HepG2 (cell line): ENCODE data around the gene MYO7A. TPM values are rescaled to one million over a fixed set of nuclear protein-coding genes. Genes with fewer than 3 reads are reported as not detected.

Experiments used
- ATAC-seq: fragments of 200-7000 bp; cut with Tn5 transposase; 3 replicates; pipeline ENCODE4 v1.9.1; 2020; ENCODE audit warnings: mild to moderate bottlenecking, moderate library complexity
- BruUV-seq: library from RNA; stranded (reverse); fragments of 400-500 nt; replicated peaks from 2 replicates; lab custom pipeline; 2021; lab: Mats Ljungman, UMichigan
- CTCF ChIA-PET: fragments of 300-600 bp; formaldehyde crosslinking; extraction: SDS; loops from one replicate; lab custom pipeline; 2021; ENCODE audit warnings: low total read pairs, inconsistent platforms, low intra/inter-chr PET ratio; lab: Yijun Ruan, JAX
- POLR2A ChIA-PET: fragments of 350-600 bp; sonication (Branson Sonifier 250); formaldehyde crosslinking; loops from one replicate; lab custom pipeline; 2020; ENCODE audit warnings: antibody characterized with exemption, inconsistent platforms; lab: Yijun Ruan, JAX
- DNase-seq: peaks from one replicate; pipeline ENCODE4 v3.0.0-alpha.2; 2015; ENCODE audit warnings: low spot score
- FAIRE-seq: peaks from 3 replicates; lab custom pipeline; 2011; peaks lifted over from hg19 to GRCh38; lab: Jason Lieb, UNC
- H2AFZ ChIP-seq: one replicate; pipeline ENCODE4 v1.6.1; 2011; ENCODE audit warnings: low read length, inconsistent platforms
- H3K27ac ChIP-seq: fragments of 300-600 bp; 3 replicates; pipeline ENCODE4 v1.8.0; 2011; ENCODE audit warnings: mixed run types, mild to moderate bottlenecking, mixed read lengths, low read length, inconsistent platforms; ENCODE audit not compliant: insufficient read depth; ENCODE audit errors: extremely low read length
- H3K27me3 ChIP-seq, 2 experiments: fragments of 200-600 bp in 1 of 2; 2 replicates in 1 of 2; 3 replicates in 1 of 2; pipeline versions ENCODE4 v1.6.0 to v1.8.0; 2011; ENCODE audit warnings: low read length in 2 of 2, mild to moderate bottlenecking in 2 of 2, moderate library complexity in 2 of 2, inconsistent platforms in 1 of 2; ENCODE audit not compliant: insufficient read depth in 2 of 2, control insufficient read depth in 1 of 2
- H3K36me3 ChIP-seq, 2 experiments: fragments of 200-600 bp in 1 of 2; replicated peaks in 1 of 2; 2 replicates in 1 of 2; 3 replicates in 1 of 2; pipeline versions ENCODE4 v1.5.1 to v1.8.0; 2011; ENCODE audit warnings: low read length in 2 of 2, inconsistent platforms in 1 of 2; ENCODE audit not compliant: insufficient read depth in 2 of 2, control insufficient read depth in 1 of 2
- H3K4me1 ChIP-seq: 2 replicates; pipeline ENCODE4 v1.5.1; 2012; ENCODE audit warnings: low read length, inconsistent platforms; ENCODE audit not compliant: insufficient read depth
- H3K4me2 ChIP-seq: 2 replicates; pipeline ENCODE4 v1.6.0; 2011; ENCODE audit warnings: low read depth, low read length, inconsistent platforms
- H3K4me3 ChIP-seq, 3 experiments: fragments of 200-600 bp in 1 of 3; sonication (generic), shearing (Covaris generic) in 1 of 3; replicated peaks in 1 of 3; 2 replicates each; pipeline ENCODE4 v1.5.1; 2011 to 2016; ENCODE audit warnings: low read length in 3 of 3, inconsistent platforms in 2 of 3, low read depth in 2 of 3, mild to moderate bottlenecking in 2 of 3, control low read depth in 1 of 3, mixed read lengths in 1 of 3; ENCODE audit not compliant: insufficient read depth in 1 of 3
- H3K79me2 ChIP-seq: one replicate; pipeline ENCODE4 v1.6.1; 2011; ENCODE audit warnings: low read length, inconsistent platforms; ENCODE audit not compliant: insufficient read depth
- H3K9ac ChIP-seq: 2 replicates; pipeline ENCODE4 v1.6.0; 2011; ENCODE audit warnings: mild to moderate bottlenecking, low read depth, low read length, inconsistent platforms; ENCODE audit not compliant: insufficient read depth
- H3K9me3 ChIP-seq: 2 replicates; pipeline ENCODE4 v1.5.1; 2012; ENCODE audit warnings: mild to moderate bottlenecking, low read length
- H4K20me1 ChIP-seq: 2 replicates; pipeline ENCODE4 v1.6.0; 2011; ENCODE audit warnings: inconsistent platforms, mild to moderate bottlenecking, low read length, moderate library complexity; ENCODE audit not compliant: insufficient read depth
- FLYWCH1 ChIP-seq: sonication (generic); formaldehyde crosslinking; IDR thresholded peaks from 2 replicates; pipeline ENCODE4 v1.8.1; 2023; ENCODE audit warnings: mild to moderate bottlenecking, missing genetic modification reagents
- ZMYM4 ChIP-seq: sonication (generic); formaldehyde crosslinking; IDR thresholded peaks from 2 replicates; pipeline ENCODE4 v1.8.1; 2023; ENCODE audit warnings: mild to moderate bottlenecking, missing genetic modification reagents
- ZNF329 ChIP-seq: sonication (generic); formaldehyde crosslinking; IDR thresholded peaks from 2 replicates; pipeline ENCODE4 v1.9.0; 2021; ENCODE audit warnings: low read depth, mild to moderate bottlenecking, missing genetic modification reagents
- WGBS: methylation state at CpG from one replicate; pipeline ENCODE4 v1.1.6; 2017; ENCODE audit warnings: low lambda C conversion rate; 5-methylcytosine and 5-hydroxymethylcytosine counted together
- in situ Hi-C: cut with HindIII; loops from 2 replicates; pipeline ENCODE4 v1.10.0; 2017; ENCODE audit warnings: low pct_unique_long_range_greater_than_20kb; ENCODE audit not compliant: extremely low pct_ligation_motif_present
- intact Hi-C: fragments of 100-400 bp; cut with micrococcal nuclease; formaldehyde crosslinking; loops from one replicate; pipeline ENCODE4 v1.10.0; 2022; ENCODE audit not compliant: unreplicated experiment
- polyA plus RNA-seq, 8 experiments: library from polyadenylated mRNA; depleted of rRNA in 3 of 8; stranded (reverse) in 7 of 8; unstranded in 1 of 8; fragments of >200 nt; fragmentation: Illumina TruSeq in 4 of 8; extraction: Trizol in 4 of 8; gene quantifications; 2 replicates each; pipeline versions ENCODE4 v1.2.1 to v1.2.3, GENCODE V29; 2011 to 2016; ENCODE audit warnings: low read depth in 4 of 8, missing spikeins in 1 of 8, mixed read lengths in 1 of 8; ENCODE audit not compliant: insufficient read depth in 1 of 8
- total RNA-seq, 5 experiments: library from RNA; depleted of rRNA; stranded (reverse); fragments of >200 nt; fragmentation: Illumina TruSeq; extraction: Trizol; gene quantifications; 2 replicates each; pipeline ENCODE4 v1.2.3, GENCODE V29; 2016; ENCODE audit warnings: low read depth in 1 of 5
- TF ChIP-seq, protein P1 (sequence below): sonication (generic); formaldehyde crosslinking; IDR thresholded peaks from 2 replicates; pipeline ENCODE4 v1.5.1; 2020; ENCODE audit warnings: mild to moderate bottlenecking, missing genetic modification reagents, moderate library complexity
- TF ChIP-seq, protein P2 (sequence below): sonication (generic); formaldehyde crosslinking; IDR thresholded peaks from 2 replicates; pipeline ENCODE4 v1.4.0; 2020; ENCODE audit warnings: missing genetic modification reagents
- TF ChIP-seq, protein P3 (sequence below): sonication (generic); formaldehyde crosslinking; IDR thresholded peaks from 2 replicates; pipeline ENCODE4 v1.4.0; 2020; ENCODE audit warnings: mild to moderate bottlenecking, missing genetic modification reagents

Gene MYO7A
- total and polyA plus RNA-seq, 2 of the 13 experiments (the other 11 are each of a cell fraction or from before 2014, with no cell fraction given) = 7.5 to 10.0 TPM

DNA sequence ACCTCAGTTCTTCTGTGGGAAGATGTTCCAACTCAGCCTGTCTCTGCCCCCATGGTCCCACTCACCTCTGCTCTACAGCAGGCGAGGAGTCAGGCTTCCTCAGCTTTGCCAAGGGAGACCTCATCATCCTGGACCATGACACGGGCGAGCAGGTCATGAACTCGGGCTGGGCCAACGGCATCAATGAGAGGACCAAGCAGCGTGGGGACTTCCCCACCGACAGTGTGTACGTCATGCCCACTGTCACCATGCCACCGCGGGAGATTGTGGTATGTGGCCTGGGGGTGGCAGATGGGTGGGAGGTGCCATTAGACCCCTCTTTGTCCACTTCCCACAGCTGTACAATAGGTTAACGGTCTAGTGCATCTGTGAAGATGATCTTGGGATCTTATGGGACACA, 73.3 kb downstream of the MYO7A start:
- Histone ChIP-seq H4K20me1 (no peaks in the 10 kb centered on the region), H3K4me1 (no peaks in the 10 kb centered on the region), H3K79me2 (no peaks in the 10 kb centered on the region), H3K9ac (no peak overlapping the region), H3K27ac (no peak overlapping the region), H3K27me3 (no peaks in the 10 kb centered on the region), H3K9me3 (no peaks in the 10 kb centered on the region), H3K4me2 (no peak overlapping the region), H3K36me3 (no peaks in the 10 kb centered on the region), H3K4me3 (no peak overlapping the region), H2AFZ (no peak overlapping the region)
- TF ChIP-seq, protein P1, sequence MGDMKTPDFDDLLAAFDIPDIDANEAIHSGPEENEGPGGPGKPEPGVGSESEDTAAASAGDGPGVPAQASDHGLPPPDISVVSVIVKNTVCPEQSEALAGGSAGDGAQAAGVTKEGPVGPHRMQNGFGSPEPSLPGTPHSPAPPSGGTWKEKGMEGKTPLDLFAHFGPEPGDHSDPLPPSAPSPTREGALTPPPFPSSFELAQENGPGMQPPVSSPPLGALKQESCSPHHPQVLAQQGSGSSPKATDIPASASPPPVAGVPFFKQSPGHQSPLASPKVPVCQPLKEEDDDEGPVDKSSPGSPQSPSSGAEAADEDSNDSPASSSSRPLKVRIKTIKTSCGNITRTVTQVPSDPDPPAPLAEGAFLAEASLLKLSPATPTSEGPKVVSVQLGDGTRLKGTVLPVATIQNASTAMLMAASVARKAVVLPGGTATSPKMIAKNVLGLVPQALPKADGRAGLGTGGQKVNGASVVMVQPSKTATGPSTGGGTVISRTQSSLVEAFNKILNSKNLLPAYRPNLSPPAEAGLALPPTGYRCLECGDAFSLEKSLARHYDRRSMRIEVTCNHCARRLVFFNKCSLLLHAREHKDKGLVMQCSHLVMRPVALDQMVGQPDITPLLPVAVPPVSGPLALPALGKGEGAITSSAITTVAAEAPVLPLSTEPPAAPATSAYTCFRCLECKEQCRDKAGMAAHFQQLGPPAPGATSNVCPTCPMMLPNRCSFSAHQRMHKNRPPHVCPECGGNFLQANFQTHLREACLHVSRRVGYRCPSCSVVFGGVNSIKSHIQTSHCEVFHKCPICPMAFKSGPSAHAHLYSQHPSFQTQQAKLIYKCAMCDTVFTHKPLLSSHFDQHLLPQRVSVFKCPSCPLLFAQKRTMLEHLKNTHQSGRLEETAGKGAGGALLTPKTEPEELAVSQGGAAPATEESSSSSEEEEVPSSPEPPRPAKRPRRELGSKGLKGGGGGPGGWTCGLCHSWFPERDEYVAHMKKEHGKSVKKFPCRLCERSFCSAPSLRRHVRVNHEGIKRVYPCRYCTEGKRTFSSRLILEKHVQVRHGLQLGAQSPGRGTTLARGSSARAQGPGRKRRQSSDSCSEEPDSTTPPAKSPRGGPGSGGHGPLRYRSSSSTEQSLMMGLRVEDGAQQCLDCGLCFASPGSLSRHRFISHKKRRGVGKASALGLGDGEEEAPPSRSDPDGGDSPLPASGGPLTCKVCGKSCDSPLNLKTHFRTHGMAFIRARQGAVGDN (CRISPR knock-in tag) = no peak
- TF ChIP-seq, protein P2, sequence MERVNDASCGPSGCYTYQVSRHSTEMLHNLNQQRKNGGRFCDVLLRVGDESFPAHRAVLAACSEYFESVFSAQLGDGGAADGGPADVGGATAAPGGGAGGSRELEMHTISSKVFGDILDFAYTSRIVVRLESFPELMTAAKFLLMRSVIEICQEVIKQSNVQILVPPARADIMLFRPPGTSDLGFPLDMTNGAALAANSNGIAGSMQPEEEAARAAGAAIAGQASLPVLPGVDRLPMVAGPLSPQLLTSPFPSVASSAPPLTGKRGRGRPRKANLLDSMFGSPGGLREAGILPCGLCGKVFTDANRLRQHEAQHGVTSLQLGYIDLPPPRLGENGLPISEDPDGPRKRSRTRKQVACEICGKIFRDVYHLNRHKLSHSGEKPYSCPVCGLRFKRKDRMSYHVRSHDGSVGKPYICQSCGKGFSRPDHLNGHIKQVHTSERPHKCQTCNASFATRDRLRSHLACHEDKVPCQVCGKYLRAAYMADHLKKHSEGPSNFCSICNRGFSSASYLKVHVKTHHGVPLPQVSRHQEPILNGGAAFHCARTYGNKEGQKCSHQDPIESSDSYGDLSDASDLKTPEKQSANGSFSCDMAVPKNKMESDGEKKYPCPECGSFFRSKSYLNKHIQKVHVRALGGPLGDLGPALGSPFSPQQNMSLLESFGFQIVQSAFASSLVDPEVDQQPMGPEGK (CRISPR knock-in tag) = no peak
- TF ChIP-seq, protein P3, sequence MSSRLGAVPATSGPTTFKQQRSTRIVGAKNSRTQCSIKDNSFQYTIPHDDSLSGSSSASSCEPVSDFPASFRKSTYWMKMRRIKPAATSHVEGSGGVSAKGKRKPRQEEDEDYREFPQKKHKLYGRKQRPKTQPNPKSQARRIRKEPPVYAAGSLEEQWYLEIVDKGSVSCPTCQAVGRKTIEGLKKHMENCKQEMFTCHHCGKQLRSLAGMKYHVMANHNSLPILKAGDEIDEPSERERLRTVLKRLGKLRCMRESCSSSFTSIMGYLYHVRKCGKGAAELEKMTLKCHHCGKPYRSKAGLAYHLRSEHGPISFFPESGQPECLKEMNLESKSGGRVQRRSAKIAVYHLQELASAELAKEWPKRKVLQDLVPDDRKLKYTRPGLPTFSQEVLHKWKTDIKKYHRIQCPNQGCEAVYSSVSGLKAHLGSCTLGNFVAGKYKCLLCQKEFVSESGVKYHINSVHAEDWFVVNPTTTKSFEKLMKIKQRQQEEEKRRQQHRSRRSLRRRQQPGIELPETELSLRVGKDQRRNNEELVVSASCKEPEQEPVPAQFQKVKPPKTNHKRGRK (CRISPR knock-in tag) = no peak
- TF ChIP-seq ZMYM4 (CRISPR knock-in tag) = no peak
- TF ChIP-seq ZNF329 = no peak
- no peak for TF ChIP-seq FLYWCH1 (CRISPR knock-in tag)
- WGBS = 94% methylated on average over 8 of the region's 11 CpGs
- ChIA-PET CTCF (no interaction called here), POLR2A (no interaction called here)
- DNase-seq (no peak), ATAC-seq (no peak), FAIRE-seq (no peak)
- no TSS peak for BruUV-seq
- in situ Hi-C loops = no loop called here
- intact Hi-C loops = no loop called here
